Left ventricle myocardium superior (tissue), 1 donor: ENCODE results near the gene SLC6A19. TPM values are rescaled to one million over a fixed set of nuclear protein-coding genes. Genes with fewer than 3 reads are reported as not detected.

Experiments used
- ATAC-seq: fragments of 200-7000 bp; cut with Tn5 transposase; one replicate; pipeline ENCODE4 v1.9.1; 2020; ENCODE audit warnings: mild to moderate bottlenecking, moderate library complexity
- DNase-seq: peaks from one replicate; pipeline ENCODE4 v3.0.0-alpha.2; 2020
- intact Hi-C: fragments of 100-400 bp; cut with micrococcal nuclease; formaldehyde crosslinking; loops from one replicate; pipeline ENCODE4 v1.11.0; 2022
- total RNA-seq: library from RNA; stranded (reverse); fragmentation: NEBNext Ultra II Directional; extraction: Animal tissue kit (Norgen Biotek cat#: 25700); gene quantifications from one replicate; pipeline ENCODE4 v1.2.1, GENCODE V29; 2021
- donor health status: DM: no; HTN: yes; CAD: no; lungs with severe emphysema.

Gene SLC6A19
- total RNA-seq, 1 donor from 2014 or later: not detected

- intact Hi-C loops: no loop called here
- DNase-seq: no peak
- no peak for ATAC-seq
These were observed 14.1 kb downstream of the SLC6A19 start for GRCh38 chr5:1215320-1216096.

GRCh38 chr5:1216211-1216917 is 15.0 kb downstream of the SLC6A19 start:
- ATAC-seq (no peak), DNase-seq (no peak)
- intact Hi-C loops: no loop called here

- DNase-seq (no peak), ATAC-seq (no peak)
- intact Hi-C loops: no loop called here
These were observed 15.5 kb downstream of the SLC6A19 start for GRCh38 chr5:1216918-1217295.

- DNase-seq (no peak), ATAC-seq (no peak)
- intact Hi-C loops: no loop called here
These were observed 16.3 kb downstream of the SLC6A19 start for GRCh38 chr5:1217596-1218206.

GRCh38 chr5:1218351-1219080 is 17.1 kb downstream of the SLC6A19 start:
- intact Hi-C loops: no loop called here
- DNase-seq: no peak
- no peak for ATAC-seq

GRCh38 chr5:1219098-1219767 is 17.8 kb downstream of the SLC6A19 start:
- no peak for DNase-seq
- no peak for ATAC-seq
- intact Hi-C loops: no loop called here

- ATAC-seq (no peak), DNase-seq (no peak)
- intact Hi-C loops: no loop called here
These were observed 18.3 kb downstream of the SLC6A19 start for GRCh38 chr5:1219768-1220100.

- no peak for DNase-seq
- intact Hi-C loops: no loop called here
These were observed 19.0 kb downstream of the SLC6A19 start for GRCh38 chr5:1220351-1220750.

GRCh38 chr5:1220831-1221230 is 19.4 kb downstream of the SLC6A19 start:
- ATAC-seq (no peak), DNase-seq (no peak)
- intact Hi-C loops: no loop called here

More at GRCh38 chr5:1220351-1220750, 19.0 kb downstream of the SLC6A19 start:
- ATAC-seq: no peak

GRCh38 chr5:1221721-1222120 is 20.3 kb downstream of the SLC6A19 start:
- intact Hi-C loops: no loop called here
- ATAC-seq: no peak
- no peak for DNase-seq

- intact Hi-C loops: no loop called here
- DNase-seq (no peak), ATAC-seq (no peak)
These were observed 20.8 kb downstream of the SLC6A19 start for GRCh38 chr5:1222147-1222546.

- intact Hi-C loops: no loop called here
- no peak for DNase-seq
These were observed 21.4 kb downstream of the SLC6A19 start for GRCh38 chr5:1222621-1223277.

GRCh38 chr5:1223278-1223670 is 21.9 kb downstream of the SLC6A19 start:
- ATAC-seq (no peak), DNase-seq (no peak)
- intact Hi-C loops: no loop called here

More at GRCh38 chr5:1222621-1223277, 21.4 kb downstream of the SLC6A19 start:
- ATAC-seq: no peak

GRCh38 chr5:1224631-1225030 is 23.2 kb downstream of the SLC6A19 start:
- DNase-seq (no peak), ATAC-seq (no peak)
- intact Hi-C loops: no loop called here

- DNase-seq: no peak
- intact Hi-C loops: no loop called here
- no peak for ATAC-seq
These were observed 23.7 kb downstream of the SLC6A19 start, which contains the start of gene SLC6A18 for GRCh38 chr5:1225081-1225480. Gene SLC6A18, plus strand, starts transcription at chr5:1225381. Its CDS starts 97 bp downstream, at chr5:1225478.

GRCh38 chr5:1226231-1226630 is 24.8 kb downstream of the SLC6A19 start:
- intact Hi-C loops: no loop called here
- no peak for ATAC-seq
- no peak for DNase-seq

GRCh38 chr5:1226839-1227581 is 25.6 kb downstream of the SLC6A19 start:
- ATAC-seq (no peak), DNase-seq (no peak)
- intact Hi-C loops: no loop called here

GRCh38 chr5:1227667-1228066 is 26.3 kb downstream of the SLC6A19 start:
- intact Hi-C loops: no loop called here
- no peak for DNase-seq
- ATAC-seq: no peak
